ENCODE measurements around the gene SH2D3A. TPM values are rescaled to one million over a fixed set of nuclear protein-coding genes. Genes with fewer than 3 reads are reported as not detected.
A peak's percentile ranks its signal among the peaks of the same experiment; 100 is the strongest.
"Not testable (repeated sequence)": the region's sequence is repeated elsewhere in the genome, so short reads cannot be mapped to it uniquely, and the experiment has no call there.

The SH2D3A gene
- total RNA-seq, 1 experiment from 2014 or later: 17.9 TPM

DNA sequence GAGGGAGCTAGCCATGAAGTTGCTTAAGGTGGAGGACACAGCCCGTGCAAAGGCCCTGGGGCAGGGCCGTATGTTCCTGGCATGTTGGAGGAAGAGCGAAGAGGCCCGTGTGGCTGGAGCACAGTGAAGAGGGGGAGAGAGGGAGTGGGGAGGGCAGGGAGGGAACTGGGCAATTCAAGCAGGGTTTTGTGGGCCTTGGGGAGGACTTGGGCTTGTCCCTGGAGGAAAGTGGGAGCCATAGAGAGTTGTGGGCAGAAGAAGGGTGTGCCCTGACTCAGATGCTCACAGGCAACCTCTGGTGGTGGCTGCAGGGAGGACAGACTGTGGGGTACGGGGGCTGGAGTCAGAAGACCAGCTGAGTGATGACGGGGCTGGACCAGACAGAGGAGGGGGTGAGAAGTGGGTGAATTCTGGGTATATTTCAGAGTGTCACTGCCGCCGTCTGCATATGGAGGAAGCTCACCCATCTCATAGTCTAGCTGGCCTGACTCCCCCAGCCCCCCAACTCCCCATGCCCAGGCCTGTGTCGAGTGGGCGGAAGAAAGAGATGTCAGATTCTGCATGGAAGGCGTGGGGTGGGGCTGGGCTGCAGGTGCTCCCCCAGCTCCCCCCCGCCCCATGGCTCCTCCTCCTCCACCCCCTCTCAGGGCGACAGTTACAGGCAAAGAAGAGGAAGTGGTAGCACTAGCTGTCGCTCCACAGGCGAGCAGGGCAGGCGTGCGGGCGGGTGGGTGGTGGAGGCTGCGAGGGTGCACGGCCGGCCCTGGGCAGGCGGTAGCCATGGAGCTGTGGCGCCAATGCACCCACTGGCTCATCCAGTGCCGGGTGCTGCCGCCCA is 5.0 kb upstream of the SH2D3A start, which contains the start of gene VAV1:
Gene VAV1 (plus strand): TSS at position 681 of the 838 bp plus-strand sequence. CDS start 100 bp downstream, at position 781.
- H3K27me3 ChIP-seq (ENCODE audit: insufficient read depth, low read length): no peaks in the 10 kb centered on the region
- H3K4me1 ChIP-seq (ENCODE audit: insufficient read depth, low read length): no peaks in the 10 kb centered on the region
- no peak within 1 kb of the TSS for H3K23ac ChIP-seq (ENCODE audit: insufficient read length, low read depth, low read length)
- TF ChIP-seq, protein P1, sequence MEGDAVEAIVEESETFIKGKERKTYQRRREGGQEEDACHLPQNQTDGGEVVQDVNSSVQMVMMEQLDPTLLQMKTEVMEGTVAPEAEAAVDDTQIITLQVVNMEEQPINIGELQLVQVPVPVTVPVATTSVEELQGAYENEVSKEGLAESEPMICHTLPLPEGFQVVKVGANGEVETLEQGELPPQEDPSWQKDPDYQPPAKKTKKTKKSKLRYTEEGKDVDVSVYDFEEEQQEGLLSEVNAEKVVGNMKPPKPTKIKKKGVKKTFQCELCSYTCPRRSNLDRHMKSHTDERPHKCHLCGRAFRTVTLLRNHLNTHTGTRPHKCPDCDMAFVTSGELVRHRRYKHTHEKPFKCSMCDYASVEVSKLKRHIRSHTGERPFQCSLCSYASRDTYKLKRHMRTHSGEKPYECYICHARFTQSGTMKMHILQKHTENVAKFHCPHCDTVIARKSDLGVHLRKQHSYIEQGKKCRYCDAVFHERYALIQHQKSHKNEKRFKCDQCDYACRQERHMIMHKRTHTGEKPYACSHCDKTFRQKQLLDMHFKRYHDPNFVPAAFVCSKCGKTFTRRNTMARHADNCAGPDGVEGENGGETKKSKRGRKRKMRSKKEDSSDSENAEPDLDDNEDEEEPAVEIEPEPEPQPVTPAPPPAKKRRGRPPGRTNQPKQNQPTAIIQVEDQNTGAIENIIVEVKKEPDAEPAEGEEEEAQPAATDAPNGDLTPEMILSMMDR (conservative IDR thresholded peaks at IDR 0.05): peak; percentile 44; the same call in 2 of the 3 replicates
- H2BK120ac ChIP-seq (ENCODE audit: low read depth, low read length, poor library complexity, severe bottlenecking): no peak within 1 kb of the TSS
- H3K79me1 ChIP-seq (ENCODE audit: insufficient read depth, low read depth, low read length, poor library complexity, severe bottlenecking): no peaks in the 10 kb centered on the region
- H3K36me3 Mint-ChIP-seq (ENCODE audit: insufficient read depth in 1 of 3, low read depth in 3 of 3): no peaks in the 10 kb centered on the region
- peak within 1 kb of the TSS in 1 of 2 experiments; percentile 42; a peak in 1 of 5 replicates for H3K4me3 Mint-ChIP-seq
- H3K18ac ChIP-seq (ENCODE audit: insufficient read length, low read depth, low read length): no peak within 1 kb of the TSS
- DNase-seq: peak; percentile 46
- H2BK20ac ChIP-seq (ENCODE audit: low read depth, low read length, poor library complexity, severe bottlenecking): no peak within 1 kb of the TSS
- no peak within 1 kb of the TSS for H2BK12ac ChIP-seq (ENCODE audit: insufficient read length, low read depth, low read length)
- peaks cover 3 to 22% of the 10 kb centered on the region in 2 experiments; a peak in 4 of 5 replicates for H3K9me3 Mint-ChIP-seq
- H3K4me2 ChIP-seq (ENCODE audit: insufficient read depth, insufficient read length, low read length): no peak within 1 kb of the TSS
- no CpG with 5 or more reads among the region's 25 CpGs for WGBS (ENCODE audit: extremely low coverage, insufficient read length, low lambda C conversion rate)
- peaks cover 3% of the 10 kb centered on the region for H3K23me2 ChIP-seq (ENCODE audit: insufficient read length, low read depth, low read length, poor library complexity, severe bottlenecking)
- no peak within 1 kb of the TSS for H2BK5ac ChIP-seq (ENCODE audit: insufficient read length, low read length)
- no peak within 1 kb of the TSS for H3K4ac ChIP-seq (ENCODE audit: low read depth, low read length)
- peaks cover 10% of the 10 kb centered on the region in 2 experiments; a peak in 3 of 4 replicates for H3K4me1 Mint-ChIP-seq
- no peak within 1 kb of the TSS for H2AK5ac ChIP-seq (ENCODE audit: insufficient read length, low read length)
- no peak within 1 kb of the TSS for H2AFZ ChIP-seq (ENCODE audit: low read length)
- no peaks in the 10 kb centered on the region for H3K79me2 ChIP-seq (ENCODE audit: insufficient read depth, low read length)
- H3T11ph ChIP-seq (ENCODE audit: low read length): no peak within 1 kb of the TSS
- no peak within 1 kb of the TSS for H3K14ac ChIP-seq (ENCODE audit: insufficient read depth, low read length)
- no peak within 1 kb of the TSS for H3K56ac ChIP-seq (ENCODE audit: insufficient read length, low read depth, low read length)
- no peaks in the 10 kb centered on the region for H3K9me3 ChIP-seq (ENCODE audit: control insufficient read depth, low read depth, low read length)
- H4K5ac ChIP-seq (ENCODE audit: insufficient read length, low read depth, low read length): no peak within 1 kb of the TSS
- H3K9ac ChIP-seq (ENCODE audit: extremely low read depth, insufficient read length, low read length): no peak within 1 kb of the TSS
- peaks cover 1% of the 10 kb centered on the region; the same call in 1 of the 2 replicates for H3K27me3 Mint-ChIP-seq (ENCODE audit: low read depth)
- H4K91ac ChIP-seq (ENCODE audit: insufficient read length, low read depth, low read length): no peak within 1 kb of the TSS
- no peak within 1 kb of the TSS for H2BK15ac ChIP-seq (ENCODE audit: low read depth, low read length)
- no peak within 1 kb of the TSS for H3K27ac ChIP-seq (ENCODE audit: insufficient read length, low read depth, low read length)
- H3K27ac Mint-ChIP-seq: peak within 1 kb of the TSS in 1 of 3 experiments; percentile 53; a peak in 2 of 7 replicates
- H4K20me1 ChIP-seq (ENCODE audit: control insufficient read depth, insufficient read depth, insufficient read length): no peaks in the 10 kb centered on the region
- H4K8ac ChIP-seq (replicated peaks; ENCODE audit: insufficient read length, low read depth, low read length): no peak within 1 kb of the TSS

DNA sequence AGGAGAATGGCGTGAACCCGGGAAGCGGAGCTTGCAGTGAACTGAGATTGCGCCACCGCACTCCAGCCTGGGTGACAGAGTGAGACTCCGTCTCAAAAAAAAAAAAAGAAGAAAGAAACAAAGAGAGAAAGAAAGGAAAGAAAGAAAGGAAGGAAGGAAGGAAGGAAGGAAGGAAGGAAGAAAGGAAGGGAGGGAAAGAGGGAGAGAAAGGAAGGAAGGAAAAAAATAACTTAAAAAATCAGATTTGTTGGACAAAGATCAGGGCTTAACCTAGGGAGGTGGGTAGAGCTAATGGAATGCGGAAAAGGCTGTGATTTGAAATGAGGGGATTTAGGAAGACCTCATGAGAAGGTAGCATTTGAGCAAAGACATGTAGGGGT is 4.4 kb upstream of the SH2D3A start:
- not testable (repeated sequence) for H3K79me1 ChIP-seq (ENCODE audit: insufficient read depth, low read depth, low read length, poor library complexity, severe bottlenecking); H2BK12ac ChIP-seq (ENCODE audit: insufficient read length, low read depth, low read length); H4K5ac ChIP-seq (ENCODE audit: insufficient read length, low read depth, low read length); H2BK120ac ChIP-seq (ENCODE audit: low read depth, low read length, poor library complexity, severe bottlenecking); H3T11ph ChIP-seq (ENCODE audit: low read length); H3K27ac ChIP-seq (ENCODE audit: insufficient read length, low read depth, low read length); H3K4me1 ChIP-seq (ENCODE audit: insufficient read depth, low read length); H3K4me3 Mint-ChIP-seq; H2AK5ac ChIP-seq (ENCODE audit: insufficient read length, low read length); H3K9ac ChIP-seq (ENCODE audit: extremely low read depth, insufficient read length, low read length); DNase-seq; H2BK20ac ChIP-seq (ENCODE audit: low read depth, low read length, poor library complexity, severe bottlenecking); H4K91ac ChIP-seq (ENCODE audit: insufficient read length, low read depth, low read length); H3K9me3 ChIP-seq (ENCODE audit: control insufficient read depth, low read depth, low read length); H2BK15ac ChIP-seq (ENCODE audit: low read depth, low read length); H3K23me2 ChIP-seq (ENCODE audit: insufficient read length, low read depth, low read length, poor library complexity, severe bottlenecking); H3K27ac Mint-ChIP-seq; H2BK5ac ChIP-seq (ENCODE audit: insufficient read length, low read length); H2AFZ ChIP-seq (ENCODE audit: low read length); H3K56ac ChIP-seq (ENCODE audit: insufficient read length, low read depth, low read length); H3K36me3 Mint-ChIP-seq (ENCODE audit: insufficient read depth in 1 of 3, low read depth in 3 of 3); H3K4ac ChIP-seq (ENCODE audit: low read depth, low read length); H3K14ac ChIP-seq (ENCODE audit: insufficient read depth, low read length); H3K23ac ChIP-seq (ENCODE audit: insufficient read length, low read depth, low read length); H3K4me2 ChIP-seq (ENCODE audit: insufficient read depth, insufficient read length, low read length); H3K18ac ChIP-seq (ENCODE audit: insufficient read length, low read depth, low read length); H3K79me2 ChIP-seq (ENCODE audit: insufficient read depth, low read length); H3K27me3 Mint-ChIP-seq (ENCODE audit: low read depth); H3K27me3 ChIP-seq (ENCODE audit: insufficient read depth, low read length); H4K20me1 ChIP-seq (ENCODE audit: control insufficient read depth, insufficient read depth, insufficient read length); H4K8ac ChIP-seq (replicated peaks; ENCODE audit: insufficient read length, low read depth, low read length)
- WGBS (ENCODE audit: extremely low coverage, insufficient read length, low lambda C conversion rate): no CpG with 5 or more reads among the region's 7 CpGs
- Mint-ChIP-seq H3K9me3 (peaks cover 2 to 17% of the 10 kb centered on the region in 2 experiments; a peak in 4 of 5 replicates), H3K4me1 (peaks cover 13 to 15% of the 10 kb centered on the region in 2 experiments)
